NCI-H1092 treated with DMSO at 0.1 percent for 48 hours (cell line): ENCODE measurements around the gene ZDHHC14.
A peak's percentile ranks its signal among the peaks of the same experiment; 100 is the strongest.
"Not testable (repeated sequence)": the region's sequence is repeated elsewhere in the genome, so short reads cannot be mapped to it uniquely, and the experiment has no call there.

Source experiments
- DNase-seq: peaks from one replicate; lab custom pipeline; 2025; lab: John Stamatoyannopoulos, UW

The ZDHHC14 gene

GRCh38 chr6:157381631-157382621 lies 936 bp downstream of the ZDHHC14 start:
- peak; percentile 29 for DNase-seq

GRCh38 chr6:157382821-157383220 lies 1.8 kb downstream of the ZDHHC14 start:
- DNase-seq = no peak

- no peak for DNase-seq
Observed at GRCh38 chr6:157383471-157383870, 2.5 kb downstream of the ZDHHC14 start.

- DNase-seq = not testable (repeated sequence)
Observed at GRCh38 chr6:157384962-157385361, 4.0 kb downstream of the ZDHHC14 start.

- no peak for DNase-seq
Observed at GRCh38 chr6:157385482-157385881, 4.5 kb downstream of the ZDHHC14 start.

- no peak for DNase-seq
Observed at GRCh38 chr6:157386023-157386422, 5.0 kb downstream of the ZDHHC14 start.

- no peak for DNase-seq
Observed at GRCh38 chr6:157386454-157386853, 5.5 kb downstream of the ZDHHC14 start.

GRCh38 chr6:157388924-157389323 lies 7.9 kb downstream of the ZDHHC14 start:
- DNase-seq = no peak

GRCh38 chr6:157390273-157391060 lies 9.5 kb downstream of the ZDHHC14 start:
- no peak for DNase-seq

- no peak for DNase-seq
Observed at GRCh38 chr6:157392927-157393668, 12.1 kb downstream of the ZDHHC14 start.

- DNase-seq = no peak
Observed at GRCh38 chr6:157393669-157394327, 12.8 kb downstream of the ZDHHC14 start.

- not testable (repeated sequence) for DNase-seq
Observed at GRCh38 chr6:157395199-157395598, 14.2 kb downstream of the ZDHHC14 start.

GRCh38 chr6:157396026-157396425 lies 15.0 kb downstream of the ZDHHC14 start:
- DNase-seq = no peak

GRCh38 chr6:157397660-157398059 lies 16.7 kb downstream of the ZDHHC14 start:
- no peak for DNase-seq

- no peak for DNase-seq
Observed at GRCh38 chr6:157398151-157398550, 17.2 kb downstream of the ZDHHC14 start.

GRCh38 chr6:157400676-157401075 lies 19.7 kb downstream of the ZDHHC14 start:
- no peak for DNase-seq

GRCh38 chr6:157401734-157402338 lies 20.8 kb downstream of the ZDHHC14 start:
- no peak for DNase-seq

- DNase-seq = no peak
Observed at GRCh38 chr6:157402996-157403685, 22.2 kb downstream of the ZDHHC14 start.

GRCh38 chr6:157403686-157404051 lies 22.7 kb downstream of the ZDHHC14 start:
- DNase-seq = no peak

- no peak for DNase-seq
Observed at GRCh38 chr6:157405986-157406385, 25.0 kb downstream of the ZDHHC14 start.

GRCh38 chr6:157406661-157407060 lies 25.7 kb downstream of the ZDHHC14 start:
- DNase-seq = no peak
